Fibroblast of villous mesenchyme (primary cell): Measurements from ENCODE around the gene AGAP2. TPM values are rescaled to one million over a fixed set of nuclear protein-coding genes. Genes with fewer than 3 reads are reported as not detected.
A peak's percentile ranks its signal among the peaks of the same experiment; 100 is the strongest.

ENCODE experiments used
- DNase-seq: peaks from one replicate; pipeline ENCODE4 v3.0.0-alpha.2; 2010; ENCODE audit warnings: low read depth
- H3K4me3 ChIP-seq: 2 replicates; pipeline ENCODE4 v1.5.1; 2011; ENCODE audit warnings: low read depth, mild to moderate bottlenecking, low read length
- total RNA-seq: library from RNA; depleted of rRNA; stranded (reverse); fragments of >200 nt; gene quantifications from 2 replicates; pipeline ENCODE4 v1.2.3, GENCODE V29; 2012
- TF ChIP-seq, protein P1 (sequence below): IDR thresholded peaks from 2 replicates; pipeline ENCODE4 v1.5.1; 2012; ENCODE audit warnings: low read depth, mild to moderate bottlenecking, low read length; ENCODE audit not compliant: insufficient read depth

The AGAP2 gene
- total RNA-seq, 1 donor: 0.43 TPM

- no peak for DNase-seq
- no peak overlapping the region for H3K4me3 ChIP-seq
- TF ChIP-seq, protein P1, sequence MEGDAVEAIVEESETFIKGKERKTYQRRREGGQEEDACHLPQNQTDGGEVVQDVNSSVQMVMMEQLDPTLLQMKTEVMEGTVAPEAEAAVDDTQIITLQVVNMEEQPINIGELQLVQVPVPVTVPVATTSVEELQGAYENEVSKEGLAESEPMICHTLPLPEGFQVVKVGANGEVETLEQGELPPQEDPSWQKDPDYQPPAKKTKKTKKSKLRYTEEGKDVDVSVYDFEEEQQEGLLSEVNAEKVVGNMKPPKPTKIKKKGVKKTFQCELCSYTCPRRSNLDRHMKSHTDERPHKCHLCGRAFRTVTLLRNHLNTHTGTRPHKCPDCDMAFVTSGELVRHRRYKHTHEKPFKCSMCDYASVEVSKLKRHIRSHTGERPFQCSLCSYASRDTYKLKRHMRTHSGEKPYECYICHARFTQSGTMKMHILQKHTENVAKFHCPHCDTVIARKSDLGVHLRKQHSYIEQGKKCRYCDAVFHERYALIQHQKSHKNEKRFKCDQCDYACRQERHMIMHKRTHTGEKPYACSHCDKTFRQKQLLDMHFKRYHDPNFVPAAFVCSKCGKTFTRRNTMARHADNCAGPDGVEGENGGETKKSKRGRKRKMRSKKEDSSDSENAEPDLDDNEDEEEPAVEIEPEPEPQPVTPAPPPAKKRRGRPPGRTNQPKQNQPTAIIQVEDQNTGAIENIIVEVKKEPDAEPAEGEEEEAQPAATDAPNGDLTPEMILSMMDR: no peak
Measured at GRCh38 chr12:57749061-57749460, 10.5 kb upstream of the AGAP2 start.

DNA sequence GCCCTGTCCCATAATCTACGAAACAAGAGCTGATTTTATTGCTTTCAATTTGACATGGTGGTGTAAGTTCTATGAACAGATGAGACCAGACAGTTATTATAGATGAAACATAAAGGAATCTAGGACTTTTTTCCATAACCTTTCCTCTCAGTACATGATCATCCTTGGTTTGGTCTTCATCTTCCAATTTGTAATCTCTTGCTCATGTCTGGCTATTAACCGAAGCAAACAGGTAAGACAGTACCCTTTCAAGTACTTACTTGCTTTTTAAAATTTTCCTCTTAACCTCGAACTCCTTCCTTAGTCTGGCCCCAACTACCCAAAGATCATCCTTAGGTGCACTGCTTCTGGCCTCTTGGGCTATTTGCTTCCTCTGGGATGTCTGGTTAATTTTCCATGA, 7.5 kb upstream of the AGAP2 start:
- TF ChIP-seq, protein P1: no peak
- H3K4me3 ChIP-seq: peak overlapping the region; percentile 99
- no peak for DNase-seq

DNA sequence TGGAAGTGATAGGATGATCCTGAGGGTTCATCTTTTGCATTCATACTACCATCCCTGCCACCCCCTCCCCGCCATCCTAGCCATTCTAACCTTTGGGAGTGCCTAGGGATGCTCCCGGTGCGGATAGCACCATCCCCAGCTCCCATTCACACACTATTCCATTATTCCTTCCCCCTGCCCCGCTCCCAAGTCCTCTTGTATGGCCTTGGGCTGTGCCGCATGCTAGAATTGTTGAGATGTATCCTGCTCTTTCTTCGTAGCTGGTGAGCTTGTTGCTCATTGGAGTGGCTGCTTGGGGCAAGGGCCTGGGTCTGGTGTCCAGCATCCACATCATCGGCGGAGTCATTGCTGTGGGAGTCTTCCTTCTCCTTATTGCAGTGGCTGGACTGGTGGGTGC, 6.9 kb upstream of the AGAP2 start:
- TF ChIP-seq, protein P1: no peak
- H3K4me3 ChIP-seq: peak overlapping the region; percentile 99
- DNase-seq: no peak

GRCh38 chr12:57744777-57745484, 6.4 kb upstream of the AGAP2 start, which contains the start of gene TSPAN31:
TSS of gene TSPAN31 (plus strand) at chr12:57745039. CDS start at chr12:57745155, 116 bp downstream.
- TF ChIP-seq, protein P1: no peak
- peak within 1 kb of the TSS; percentile 99 for H3K4me3 ChIP-seq
- peak; percentile 99 for DNase-seq

GRCh38 chr12:57744194-57744776, 5.7 kb upstream of the AGAP2 start:
- H3K4me3 ChIP-seq: peak overlapping the region; percentile 99
- TF ChIP-seq, protein P1: no peak
- DNase-seq: peak; percentile 90

DNA sequence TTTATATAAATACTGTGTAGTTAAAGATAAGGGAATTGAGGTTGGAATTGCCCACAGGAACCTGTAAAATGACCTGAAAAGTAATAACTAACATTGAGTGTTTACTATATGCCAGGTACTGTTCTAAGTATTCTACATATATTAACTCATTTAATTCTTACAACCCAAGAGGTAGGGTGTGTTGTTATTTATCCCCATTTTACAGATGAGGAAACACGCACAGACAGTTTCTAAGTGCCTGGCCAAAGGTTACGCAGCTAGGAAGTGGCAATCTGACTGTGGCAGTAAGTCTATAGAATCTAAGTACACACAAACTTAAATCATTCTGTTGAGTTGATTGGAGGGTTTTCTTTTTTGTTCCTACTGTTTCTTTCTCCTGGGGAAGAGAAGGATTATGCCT, 5.2 kb upstream of the AGAP2 start:
- DNase-seq: no peak
- TF ChIP-seq, protein P1: no peak
- H3K4me3 ChIP-seq: no peak overlapping the region
